ENCODE measurements around the gene RIMS3.
"Not testable (repeated sequence)": the region's sequence is repeated elsewhere in the genome, so short reads cannot be mapped to it uniquely, and the experiment has no call there.

The RIMS3 gene

DNA sequence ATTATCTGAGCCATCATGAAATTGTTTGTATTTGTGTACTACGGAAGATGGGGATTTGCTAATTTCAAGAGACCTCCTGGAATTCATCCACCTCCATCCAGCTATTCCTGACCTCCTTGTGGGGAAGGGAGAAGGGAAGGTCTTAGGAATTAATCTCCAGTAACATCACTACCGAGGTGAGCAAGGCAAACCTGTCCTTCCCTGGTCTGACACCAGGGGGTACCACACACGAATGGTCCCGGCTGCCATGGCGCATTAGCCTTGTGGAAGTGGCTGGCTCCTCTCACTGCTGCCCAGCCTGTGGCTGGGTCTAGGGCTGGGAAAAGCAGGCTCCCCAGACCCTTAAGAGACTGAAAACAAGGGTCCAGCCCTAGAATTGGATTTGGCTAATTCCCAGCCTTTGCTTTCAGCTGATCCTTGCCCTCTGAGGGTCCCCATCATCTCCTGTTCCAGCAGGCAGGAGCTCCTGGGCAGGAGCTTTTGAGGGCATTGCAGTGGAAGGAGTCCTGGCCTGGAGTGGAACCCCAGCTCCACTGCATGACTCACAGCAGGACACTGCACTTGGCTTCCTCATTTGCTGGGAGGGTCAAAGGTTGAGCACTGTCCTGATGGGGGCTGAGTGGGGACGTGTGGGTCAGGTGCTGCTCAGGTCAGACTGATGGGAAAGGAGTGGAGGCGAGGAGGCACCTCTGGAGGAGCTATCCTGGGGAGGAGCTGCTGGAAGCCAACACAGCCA, 34.8 kb downstream of the RIMS3 start:
- DNase-seq (ENCODE audit: low read depth in 2 of 2): no peak

DNA sequence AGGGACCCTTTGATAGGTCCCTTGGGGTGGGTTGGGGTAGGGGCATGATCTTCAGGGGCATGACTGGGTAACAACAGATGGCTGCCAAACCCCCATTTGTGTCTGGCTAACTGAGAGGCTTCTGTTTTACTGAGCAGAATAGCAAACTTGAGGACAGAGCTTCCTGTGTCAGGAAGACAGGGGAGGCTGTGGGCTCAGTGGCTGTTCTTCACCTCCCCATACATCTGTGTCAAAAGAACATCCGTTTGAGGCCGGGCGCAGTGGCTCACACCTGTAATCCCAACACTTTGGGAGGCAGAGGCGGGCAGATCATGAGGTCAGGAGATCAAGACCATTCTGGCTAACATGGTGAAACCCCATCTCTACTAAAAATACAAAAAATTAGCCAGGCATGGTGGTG, 35.9 kb downstream of the RIMS3 start:
- DNase-seq (ENCODE audit: low read depth in 2 of 2): not testable (repeated sequence)

DNA sequence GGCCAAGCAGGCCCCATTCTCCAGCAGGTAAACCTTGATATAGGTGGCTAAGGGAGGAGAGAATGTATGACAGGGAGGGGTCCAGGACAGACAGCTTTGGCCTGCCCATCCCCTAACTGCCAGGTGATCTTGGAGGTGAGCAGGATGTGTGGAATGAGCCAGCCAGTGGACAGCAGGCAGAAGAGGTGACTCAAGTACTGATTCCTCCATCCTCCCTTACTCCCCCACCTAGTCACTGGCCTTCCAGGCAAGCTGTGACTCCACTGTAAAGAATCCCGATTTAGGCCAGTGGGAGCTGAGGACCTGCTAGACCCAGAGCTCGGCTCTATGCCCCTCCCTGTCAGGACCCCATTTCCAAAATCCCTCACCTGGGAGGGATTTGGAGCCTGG, 36.6 kb downstream of the RIMS3 start:
- DNase-seq (ENCODE audit: low read depth in 2 of 2): no peak

DNA sequence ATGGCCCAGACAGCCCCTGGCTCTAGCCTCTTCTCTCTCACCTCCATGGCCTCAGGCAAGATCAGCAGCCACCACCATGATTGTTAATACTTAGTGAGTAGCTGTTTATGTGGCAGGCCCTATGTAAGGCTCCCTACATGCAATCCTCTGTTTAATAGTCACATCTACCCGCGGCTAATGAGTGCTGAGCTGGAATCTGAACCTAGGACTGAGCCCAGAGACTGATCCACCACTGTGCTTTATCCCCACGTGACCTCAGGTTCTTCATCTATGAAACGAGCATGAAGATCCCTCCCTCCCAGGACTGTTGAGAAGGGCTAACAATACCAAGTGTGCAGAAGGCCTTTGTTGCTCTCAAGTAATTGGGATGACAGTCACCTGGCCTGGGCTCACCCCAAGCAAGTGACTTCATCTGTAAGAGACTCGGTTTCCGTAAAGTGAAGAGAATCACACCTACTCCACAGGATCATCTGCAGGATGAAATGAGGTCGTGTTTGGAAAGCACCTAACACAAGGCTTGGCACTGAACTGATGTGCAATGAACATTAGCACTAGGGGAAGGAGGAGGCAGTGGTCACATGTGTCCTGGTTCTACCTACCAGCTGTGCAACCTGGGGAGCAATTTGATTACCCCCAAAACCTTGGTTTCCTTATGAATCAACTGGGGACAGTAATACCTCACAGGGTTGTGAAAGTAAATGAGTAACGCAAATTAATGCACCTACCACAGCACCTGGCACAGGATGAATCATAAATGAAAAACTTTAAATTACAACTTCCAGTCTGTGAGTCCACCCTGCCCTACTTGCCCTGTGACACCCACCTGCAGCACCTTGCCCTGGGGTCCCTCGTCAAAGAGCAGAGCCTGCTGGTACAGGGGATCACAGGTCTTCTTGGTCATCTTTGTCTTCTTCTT, 37.2 kb downstream of the RIMS3 start:
- DNase-seq (ENCODE audit: low read depth in 2 of 2): no peak

DNA sequence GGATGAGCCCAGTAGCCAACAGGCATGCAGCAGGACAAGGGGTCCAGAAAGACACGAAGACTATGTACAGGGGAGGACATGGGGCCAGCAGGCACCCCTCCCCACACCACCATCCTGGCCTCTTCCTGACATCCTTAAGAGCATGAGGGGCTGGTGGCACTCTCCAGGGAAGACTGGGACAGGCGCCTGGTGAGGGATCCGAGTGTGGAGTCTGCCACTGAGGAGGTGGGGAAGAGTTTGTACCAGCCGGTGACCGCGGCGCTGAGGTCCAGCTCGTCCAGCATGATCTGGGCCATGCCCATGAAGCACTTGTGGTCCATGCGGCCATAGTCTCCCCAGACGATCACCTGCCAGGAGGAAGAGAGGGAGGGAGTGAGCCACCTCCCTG, 39.1 kb downstream of the RIMS3 start:
- DNase-seq (ENCODE audit: low read depth in 2 of 2): no peak

DNA sequence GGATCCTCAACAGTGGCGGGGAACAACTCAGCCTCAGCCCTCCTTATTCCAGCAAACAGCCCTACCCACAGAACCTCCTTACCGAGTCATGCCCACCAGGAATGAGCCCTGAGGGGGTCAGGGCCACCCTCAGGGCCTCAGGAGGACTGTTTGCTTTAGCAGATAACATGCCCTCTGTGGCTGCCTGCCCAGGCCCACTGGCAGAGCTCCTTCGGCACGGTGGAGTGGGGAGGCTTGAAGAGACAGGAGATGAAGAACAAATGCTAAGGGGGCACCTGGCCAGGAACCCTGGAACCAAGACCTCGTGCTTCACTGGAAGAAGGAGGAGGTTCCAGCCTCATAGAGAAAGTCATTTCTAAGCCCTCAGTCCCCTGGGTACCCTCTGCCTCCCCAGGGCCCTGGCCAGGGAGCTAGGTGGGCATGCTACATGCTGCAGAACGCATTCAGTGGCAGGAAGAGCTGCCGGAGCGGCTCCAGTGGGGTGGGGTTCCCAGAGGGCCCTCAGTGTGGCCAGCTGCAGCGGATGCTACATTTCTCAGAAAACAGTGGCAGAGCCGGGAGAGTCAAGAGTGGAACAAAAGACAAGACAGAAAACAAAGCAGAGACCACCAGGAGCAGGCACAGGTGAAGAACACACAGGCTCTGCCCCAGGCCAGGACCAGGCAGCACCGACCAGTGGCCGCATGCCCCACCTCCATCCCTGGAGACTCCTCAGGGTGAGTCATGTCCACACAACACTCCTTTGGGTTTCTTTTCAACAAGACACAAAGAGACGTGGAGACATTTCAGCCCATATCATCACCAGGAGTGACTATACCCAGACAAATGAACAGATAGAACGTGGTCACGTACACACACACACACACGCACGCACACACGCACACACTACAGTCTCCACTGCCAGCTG, 39.8 kb downstream of the RIMS3 start:
- DNase-seq (ENCODE audit: low read depth in 2 of 2): no peak

DNA sequence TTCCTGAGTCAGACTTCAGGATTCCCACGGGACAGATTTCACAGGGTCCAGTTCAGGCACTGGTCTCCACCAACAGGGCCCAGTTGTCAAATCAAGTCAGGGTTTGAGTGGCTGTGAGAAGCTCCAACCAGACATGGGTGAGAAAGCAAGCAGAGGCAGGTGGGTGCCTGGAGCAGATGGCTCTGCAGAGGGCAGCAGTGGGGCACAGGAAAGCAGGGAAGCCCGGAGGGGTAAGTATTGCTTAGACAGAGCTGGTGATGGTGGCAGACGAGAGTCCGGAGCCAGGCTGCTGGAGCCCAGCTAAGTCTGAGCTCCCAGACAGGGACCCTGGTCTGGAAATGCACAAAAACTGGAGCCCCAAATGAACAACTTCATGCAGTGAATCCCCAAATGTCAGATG, 40.4 kb downstream of the RIMS3 start:
- DNase-seq (ENCODE audit: low read depth in 2 of 2): no peak

DNA sequence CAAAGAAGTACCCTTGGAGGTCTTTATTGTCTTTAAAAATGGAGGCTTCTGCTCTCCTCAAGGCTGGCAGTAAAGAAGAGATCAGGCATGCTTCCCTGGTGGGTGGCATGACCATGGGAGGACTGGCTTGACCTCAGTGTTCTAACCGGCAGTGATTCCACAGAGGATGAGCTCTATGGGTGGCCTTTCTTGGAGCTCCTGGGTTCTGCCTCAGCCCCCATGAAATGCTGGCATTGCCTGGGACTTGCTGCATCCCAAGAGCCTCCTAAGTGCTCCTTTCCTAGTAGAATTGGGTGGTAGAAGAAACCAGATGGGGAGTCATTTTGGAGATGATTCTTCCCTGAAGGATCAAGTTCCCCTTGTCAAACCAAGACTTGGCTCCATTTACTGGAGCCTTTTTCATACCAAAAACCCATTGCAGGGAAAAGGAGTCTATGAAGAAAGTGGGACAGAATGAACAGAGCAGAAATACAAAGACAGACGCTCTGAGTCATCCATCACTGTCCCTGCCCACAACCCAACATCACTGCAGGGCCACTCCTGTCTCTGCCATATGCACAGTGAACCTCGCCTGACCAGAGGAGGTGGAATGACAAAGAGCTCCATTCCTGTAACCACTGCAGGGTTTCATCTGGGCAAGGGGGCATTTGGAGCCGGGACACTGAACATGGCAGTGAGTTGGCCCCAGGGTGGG, 42.4 kb downstream of the RIMS3 start:
- no peak for DNase-seq (ENCODE audit: low read depth in 2 of 2)

DNA sequence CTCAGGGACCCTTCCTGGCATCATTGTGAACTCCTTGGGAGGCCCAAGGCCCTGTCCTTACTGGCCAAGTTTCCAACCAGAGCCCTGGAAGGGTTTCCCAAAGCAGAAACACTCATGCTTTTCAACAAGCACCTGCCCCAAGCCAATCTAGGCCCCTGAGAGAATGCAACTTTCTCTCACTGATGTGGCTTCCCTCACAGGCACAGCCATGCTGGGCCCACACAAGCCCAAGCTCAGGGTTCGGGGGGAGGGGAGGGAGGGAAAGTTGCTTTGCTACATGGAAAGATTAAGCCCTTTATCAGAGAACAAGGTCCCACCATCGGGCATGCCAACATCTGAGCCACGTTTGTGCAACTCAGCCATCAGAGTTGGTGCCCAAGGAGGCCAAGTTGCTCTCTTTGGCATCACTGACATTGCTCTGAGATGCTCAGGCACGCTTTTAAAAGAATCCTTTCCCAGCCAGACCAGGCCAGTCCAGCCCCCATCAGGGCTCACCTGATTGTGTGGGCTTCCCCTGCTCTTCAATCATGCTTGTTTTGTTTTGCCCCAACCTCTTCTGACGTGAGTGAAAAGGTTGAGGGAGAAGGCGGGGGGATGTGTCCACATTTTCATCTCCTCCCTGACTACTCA, 43.5 kb downstream of the RIMS3 start:
- DNase-seq (ENCODE audit: low read depth in 2 of 2): no peak

DNA sequence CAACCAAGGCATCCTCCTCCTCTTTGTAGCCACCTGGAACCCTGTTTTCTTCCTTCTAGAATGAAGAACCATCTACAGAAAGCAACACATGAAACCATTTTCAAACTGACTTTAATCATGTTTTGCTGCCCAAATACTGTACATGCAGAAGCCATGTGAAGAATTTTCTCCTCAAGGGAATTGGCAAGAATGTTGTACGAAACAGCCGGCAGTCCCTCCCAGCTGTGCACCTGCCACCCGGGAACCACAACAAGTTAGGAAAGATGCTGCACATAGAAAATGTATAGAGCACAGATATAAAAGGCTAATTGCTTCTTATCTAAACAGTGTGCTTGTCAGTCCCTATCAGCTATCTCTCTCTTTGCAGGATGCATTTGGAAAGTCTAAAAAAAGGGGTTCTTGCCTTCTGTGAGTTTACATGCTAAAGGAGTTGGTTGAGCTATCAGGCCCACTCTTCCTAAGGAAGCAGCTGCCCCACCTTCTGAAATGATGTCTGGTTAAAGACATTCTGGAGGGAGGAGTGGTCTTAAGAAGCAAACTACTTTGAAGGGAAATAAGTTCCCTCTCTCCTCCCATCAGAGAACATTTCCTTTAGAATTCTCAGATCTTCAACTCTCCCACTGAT, 44.8 kb downstream of the RIMS3 start:
- DNase-seq (ENCODE audit: low read depth in 2 of 2): no peak

DNA sequence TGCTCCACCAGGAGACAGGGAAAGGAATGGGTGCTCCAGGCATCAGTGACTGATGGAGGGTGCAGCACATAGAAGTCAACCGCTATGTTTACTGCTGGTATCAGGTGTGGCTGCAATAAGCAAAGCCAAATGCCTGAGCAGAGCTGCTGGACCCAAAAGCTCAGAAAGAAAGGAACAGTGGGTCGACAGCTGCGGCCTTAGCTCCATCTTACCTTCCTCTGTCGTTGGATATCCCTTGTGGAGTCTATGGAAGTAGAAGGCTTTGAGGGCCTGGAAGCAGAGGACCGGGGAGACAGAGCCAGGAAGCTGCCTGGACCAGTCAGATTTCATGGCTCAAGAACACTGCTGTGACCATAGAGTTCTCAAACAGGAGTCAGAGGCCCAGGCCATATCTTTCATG, 45.3 kb downstream of the RIMS3 start:
- DNase-seq (ENCODE audit: low read depth in 2 of 2): no peak

DNA sequence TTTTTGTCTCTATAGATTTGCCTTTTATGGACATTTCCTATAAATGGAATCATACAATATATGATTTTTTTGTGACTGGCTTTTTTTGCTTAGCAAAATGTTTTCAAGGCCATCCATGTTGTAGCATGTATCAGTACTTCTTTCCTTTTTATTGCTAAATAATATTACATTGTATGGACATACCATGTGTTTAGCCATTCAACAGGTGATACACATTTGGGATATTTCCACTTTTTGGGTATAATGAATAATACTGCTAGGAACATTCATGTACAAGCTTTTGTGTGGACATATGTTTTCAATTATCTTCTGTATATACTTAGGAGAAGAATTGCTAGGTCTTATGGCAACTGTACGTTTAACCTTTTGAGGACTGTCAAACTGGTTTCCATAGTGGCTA, 47.4 kb downstream of the RIMS3 start:
- no peak for DNase-seq (ENCODE audit: low read depth in 2 of 2)

DNA sequence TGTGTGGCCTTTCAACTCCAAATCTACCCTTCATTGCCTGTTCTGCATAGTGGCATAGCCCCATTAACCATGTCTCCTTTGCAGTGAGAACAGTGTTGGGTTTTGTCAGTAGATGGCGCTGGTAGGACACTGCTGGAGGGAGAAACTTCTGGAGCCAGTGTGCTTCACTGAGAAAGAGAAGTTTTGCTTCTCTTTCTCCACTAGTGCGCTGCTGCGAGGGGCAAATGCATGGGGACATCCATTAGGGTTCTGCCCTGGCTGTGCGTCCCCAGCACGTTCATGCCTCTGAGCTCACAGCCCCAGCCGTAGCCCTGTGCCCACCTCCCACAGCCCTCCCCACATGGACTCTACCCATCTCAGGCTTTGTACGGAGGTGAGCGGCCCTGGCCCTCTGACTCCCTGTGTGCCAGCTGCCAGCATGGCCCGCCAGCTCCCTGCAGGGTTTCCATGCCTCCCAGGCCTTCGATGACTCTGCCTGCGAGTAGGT, 53.1 kb downstream of the RIMS3 start:
- peak; percentile 37 for DNase-seq (ENCODE audit: low read depth in 2 of 2)

DNA sequence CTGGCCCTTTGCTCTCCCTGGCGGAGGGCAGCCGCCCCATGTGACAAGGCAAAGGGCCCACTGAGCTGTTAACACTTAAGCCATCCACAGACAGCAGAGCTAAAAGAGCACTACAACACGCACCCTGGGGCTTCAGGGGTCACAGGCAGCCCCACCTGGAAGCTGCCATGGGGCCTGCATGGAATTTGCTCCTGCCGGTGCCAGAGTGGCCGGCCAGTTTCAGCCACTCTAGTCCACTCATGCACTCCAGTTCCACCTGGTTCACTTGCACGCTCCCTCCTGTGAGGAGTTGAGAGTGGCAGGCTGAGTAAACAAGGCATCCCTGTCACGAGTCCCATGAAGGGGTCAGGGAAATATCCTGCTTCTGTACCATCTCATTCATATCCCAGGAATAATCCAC, 55.3 kb downstream of the RIMS3 start:
- DNase-seq (ENCODE audit: low read depth in 2 of 2): no peak

DNA sequence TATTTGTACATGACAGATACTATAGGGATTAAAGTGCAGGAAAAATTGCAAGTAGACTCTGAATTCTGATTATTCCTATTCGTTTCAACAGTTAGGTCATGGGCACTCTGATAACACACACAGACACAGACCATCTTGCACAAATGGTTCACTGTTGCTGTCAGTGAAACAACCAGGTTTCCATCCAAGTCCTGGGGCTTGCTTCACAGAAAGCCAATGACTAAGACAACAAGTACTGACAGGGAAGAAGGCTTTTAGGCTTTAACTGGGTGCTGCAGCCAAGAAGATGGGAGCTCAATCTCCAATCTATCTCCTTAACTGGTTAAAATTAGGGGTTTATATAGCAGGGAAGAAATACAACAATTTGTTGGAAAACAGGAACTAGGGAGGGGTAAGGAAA, 57.6 kb downstream of the RIMS3 start:
- no peak for DNase-seq (ENCODE audit: low read depth in 2 of 2)

DNA sequence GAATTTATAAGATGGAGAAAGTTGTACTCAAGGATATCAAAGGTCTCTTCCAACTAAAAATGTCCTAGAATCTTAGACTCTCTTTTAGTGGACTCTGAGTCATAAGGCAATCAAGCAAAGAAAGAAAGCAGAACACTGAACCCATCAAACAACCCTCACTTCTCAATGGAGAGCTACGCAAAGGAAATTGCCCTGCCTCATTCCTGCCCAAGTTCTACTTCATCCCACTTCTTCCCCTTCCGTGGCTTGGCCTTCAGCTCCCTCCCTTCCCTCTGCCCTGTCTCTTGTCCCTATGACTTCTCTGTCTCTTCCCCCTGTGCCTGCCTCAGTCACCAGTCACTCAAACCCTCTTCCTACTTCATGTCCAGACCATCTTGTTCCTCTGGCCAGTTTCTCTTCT, 58.5 kb downstream of the RIMS3 start:
- DNase-seq (ENCODE audit: low read depth in 2 of 2): no peak

DNA sequence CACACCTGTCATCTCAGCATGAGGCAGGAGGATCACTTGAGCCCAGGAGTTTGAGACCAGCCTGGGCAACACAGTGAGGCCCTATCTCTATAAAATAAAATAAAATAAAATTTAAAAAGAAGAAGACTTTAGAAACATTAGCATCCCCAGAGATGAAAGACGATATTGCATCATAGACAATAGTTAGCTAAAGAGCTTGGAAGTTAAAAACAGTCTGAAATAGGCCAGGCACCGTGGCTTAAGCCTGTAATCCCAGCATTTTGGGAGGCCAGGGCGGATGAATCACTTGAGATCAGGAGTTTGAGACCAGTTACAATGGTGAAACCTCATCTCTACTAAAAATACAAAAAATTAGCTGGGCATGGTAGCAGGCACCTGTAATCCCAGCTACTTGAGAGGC, 59.3 kb downstream of the RIMS3 start:
- DNase-seq (ENCODE audit: low read depth in 2 of 2): no peak

DNA sequence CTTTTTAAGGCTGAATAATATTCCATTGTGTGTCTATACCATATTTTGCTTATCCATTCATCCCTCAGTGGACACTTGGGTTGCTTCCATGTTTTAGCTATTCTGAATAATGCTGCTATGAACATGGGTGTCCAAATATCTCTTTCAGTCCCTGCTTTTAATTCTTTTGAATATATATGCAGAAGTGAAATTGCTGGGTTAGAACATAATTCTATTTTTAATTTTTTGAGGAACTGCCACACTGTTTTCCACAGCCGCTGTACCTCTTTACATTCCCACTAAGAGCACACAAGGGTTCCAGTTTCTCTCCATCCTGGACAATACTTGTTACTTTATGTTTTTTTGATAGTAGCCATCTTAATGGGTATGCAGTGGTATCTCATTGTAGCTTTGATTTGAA, 65.6 kb downstream of the RIMS3 start:
- no peak for DNase-seq (ENCODE audit: low read depth in 2 of 2)

DNA sequence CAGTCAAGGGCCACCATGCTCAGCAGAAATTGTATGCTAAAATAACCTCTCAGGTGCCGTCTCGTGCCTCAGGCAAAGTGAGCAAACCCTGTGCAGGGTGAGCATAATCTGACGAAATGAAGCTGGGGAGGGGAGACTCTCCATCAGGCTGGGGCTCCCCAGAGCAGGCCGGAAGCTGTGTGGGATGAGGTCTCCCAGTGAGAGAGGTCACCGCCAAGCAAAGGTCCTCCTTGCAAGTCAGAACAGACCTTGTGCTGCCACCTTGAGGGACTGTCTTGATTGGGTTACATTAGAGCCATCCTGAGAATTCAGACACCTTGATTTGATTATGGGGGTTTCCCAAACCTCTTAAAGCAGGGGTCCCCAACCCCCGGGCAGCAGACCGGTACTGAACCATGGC, 69.9 kb downstream of the RIMS3 start:
- no peak for DNase-seq (ENCODE audit: low read depth in 2 of 2)

DNA sequence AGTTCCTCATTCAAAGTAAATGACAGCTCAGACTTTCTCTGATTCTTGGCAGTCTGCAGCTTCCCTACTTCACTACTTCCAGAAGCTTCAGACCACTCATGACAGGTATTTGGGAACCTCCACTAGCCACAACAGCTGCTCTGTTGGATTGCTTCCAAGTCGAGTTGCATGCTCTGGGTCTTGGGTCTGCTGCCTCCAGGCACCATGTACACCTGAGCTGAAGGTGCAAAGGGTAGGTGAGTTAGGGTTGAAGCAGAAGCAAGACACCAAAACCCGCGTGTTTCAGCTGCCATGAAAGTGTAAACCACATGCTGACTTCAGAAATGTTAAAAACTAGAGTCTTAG, 71.3 kb downstream of the RIMS3 start:
- no peak for DNase-seq (ENCODE audit: low read depth in 2 of 2)

Measured in stimulated activated CD8-positive, alpha-beta memory T cell treated with anti-CD3 and anti-CD28 coated beads, Interleukin-7, amount 100 ng/mL, for 1 hour (primary cell).